Anterior cingulate cortex (tissue), 58 donors: ENCODE results near the gene SPINK2.

ENCODE experiments used
- DNase-seq, 58 donors: peaks; one replicate each; lab custom pipeline; 2025; lab: John Stamatoyannopoulos, UW

SPINK2 gene

DNA sequence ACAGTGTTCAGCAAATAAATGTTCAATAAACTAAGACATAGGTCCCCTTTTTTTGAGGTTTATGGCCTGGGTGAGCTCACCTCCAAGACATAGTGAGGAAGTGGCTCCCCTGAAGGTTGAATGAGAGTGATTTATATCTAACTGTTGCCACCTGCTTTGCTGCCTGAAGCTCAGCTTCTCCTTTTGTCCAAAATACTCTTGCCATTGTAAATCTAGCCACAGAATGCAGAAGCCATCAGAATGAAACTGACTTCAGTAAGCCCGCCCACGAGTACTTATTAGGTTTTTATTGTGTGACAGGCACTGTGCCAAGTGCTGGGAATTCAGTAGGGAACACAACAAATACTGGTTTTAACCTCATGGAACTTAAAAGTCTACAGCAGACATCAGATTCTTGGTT is 18.0 kb downstream of the SPINK2 start:
- no peak for DNase-seq

DNA sequence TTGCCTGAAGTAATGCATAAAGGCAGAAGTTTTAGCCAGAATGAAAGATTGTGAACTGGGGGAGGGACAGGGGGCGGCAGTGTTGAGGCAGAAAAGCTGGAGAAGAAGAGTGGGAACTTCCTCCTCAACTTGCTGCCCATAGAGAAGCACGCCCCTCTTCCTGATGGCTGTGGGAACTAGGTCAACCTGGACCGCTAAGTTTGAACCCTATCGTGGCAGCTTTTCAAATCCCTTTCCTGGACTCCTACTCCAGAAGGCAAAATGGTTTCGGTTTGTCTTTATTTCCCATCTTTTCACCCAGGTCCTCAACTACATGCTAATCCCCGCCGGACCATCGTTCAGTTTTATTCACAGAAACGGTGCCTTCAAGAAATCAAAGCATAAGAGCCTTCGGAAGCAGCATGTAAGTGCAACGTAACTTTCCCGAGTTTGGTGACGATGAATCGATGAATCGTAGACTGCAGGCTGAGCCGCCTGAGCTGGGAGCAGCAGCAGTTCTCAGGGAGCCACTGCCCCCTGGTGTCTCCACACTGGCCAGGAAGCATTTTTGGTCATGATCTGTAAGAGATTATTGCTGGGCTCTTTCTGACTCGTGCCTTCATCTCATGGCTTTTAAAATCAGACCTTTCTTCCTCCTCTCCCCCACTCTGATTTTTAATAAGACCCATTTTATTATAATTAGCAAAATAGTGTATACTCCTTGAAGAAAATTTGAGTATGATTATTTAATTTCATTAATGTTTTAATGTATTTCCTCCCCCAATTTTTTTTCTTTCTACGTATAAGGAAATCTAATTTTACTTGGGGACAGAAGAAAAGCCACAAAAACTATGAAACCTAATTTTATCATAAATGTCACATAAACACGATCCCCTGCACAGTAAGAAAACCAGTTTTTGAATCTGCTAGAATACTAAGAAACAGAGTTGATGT is 21.4 kb downstream of the SPINK2 start:
- DNase-seq: peak in 57 of 58 donors; percentile 21 to 86 (median 72)

DNA sequence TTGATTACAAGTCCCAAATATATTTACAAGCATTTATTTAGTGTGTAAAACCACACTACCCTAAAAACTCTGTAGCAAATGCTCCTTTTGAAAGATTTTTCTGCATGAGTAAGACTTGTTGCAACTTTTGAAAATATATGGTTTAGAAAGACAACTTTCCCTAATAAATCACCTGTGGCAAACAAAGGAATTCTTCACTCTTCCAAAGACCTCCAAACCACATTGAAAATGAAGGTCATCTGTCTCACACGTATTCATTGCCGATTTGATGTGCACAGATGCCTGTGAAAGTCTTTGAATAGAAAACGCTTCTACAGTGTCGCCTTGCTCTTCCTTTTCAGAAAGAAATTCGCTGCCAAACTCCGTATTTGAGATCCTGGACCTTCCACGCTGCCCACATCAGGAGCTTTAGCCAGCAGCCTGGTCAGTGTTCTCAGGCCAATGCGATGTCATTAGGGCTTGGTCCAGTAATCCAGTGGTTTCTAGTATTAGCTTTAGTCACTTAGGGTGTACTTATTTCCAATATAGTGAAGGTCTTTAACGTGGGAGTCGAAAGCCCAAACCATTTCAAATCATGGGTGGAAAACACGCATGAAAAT is 22.2 kb downstream of the SPINK2 start:
- DNase-seq: peak in 1 of 58 donors; percentile 7

DNA sequence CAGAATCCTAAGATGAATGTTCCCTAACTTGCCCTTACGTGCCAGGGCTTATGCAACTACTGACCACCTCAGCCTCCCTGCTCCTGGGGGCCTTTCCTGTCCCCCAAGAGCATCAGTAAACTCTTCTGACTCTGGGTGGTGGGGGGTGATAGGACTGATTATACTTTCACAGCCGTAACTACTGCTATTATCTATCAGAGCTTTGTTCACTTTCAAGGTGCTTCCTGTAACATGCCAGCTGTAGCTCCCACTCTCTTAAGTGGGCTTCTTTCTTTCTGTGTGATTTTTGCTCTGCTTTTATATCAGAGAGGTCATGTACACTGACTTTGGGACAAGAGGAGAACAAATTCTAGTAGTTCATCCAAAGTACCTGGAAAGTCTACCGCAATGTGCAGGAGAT is 25.3 kb downstream of the SPINK2 start:
- DNase-seq: no peak

DNA sequence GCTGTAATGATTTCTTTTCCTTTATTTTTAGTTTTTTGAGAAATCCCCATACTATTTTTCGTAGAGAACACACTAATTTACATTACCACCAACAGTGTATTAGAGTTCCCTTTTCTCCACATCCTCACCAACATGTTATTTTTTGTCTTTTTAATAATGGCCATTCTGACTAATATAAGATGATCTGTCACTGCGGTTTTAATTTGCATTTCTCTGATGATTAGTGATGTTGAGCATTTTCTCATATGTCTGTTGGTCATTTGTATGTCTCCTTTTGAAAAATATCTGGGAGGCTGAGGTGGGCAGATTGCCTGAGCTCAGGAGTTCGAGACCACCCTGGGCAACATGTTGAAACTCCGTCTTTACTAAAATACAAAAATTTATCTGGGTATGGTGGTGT is 30.2 kb downstream of the SPINK2 start:
- no peak for DNase-seq

DNA sequence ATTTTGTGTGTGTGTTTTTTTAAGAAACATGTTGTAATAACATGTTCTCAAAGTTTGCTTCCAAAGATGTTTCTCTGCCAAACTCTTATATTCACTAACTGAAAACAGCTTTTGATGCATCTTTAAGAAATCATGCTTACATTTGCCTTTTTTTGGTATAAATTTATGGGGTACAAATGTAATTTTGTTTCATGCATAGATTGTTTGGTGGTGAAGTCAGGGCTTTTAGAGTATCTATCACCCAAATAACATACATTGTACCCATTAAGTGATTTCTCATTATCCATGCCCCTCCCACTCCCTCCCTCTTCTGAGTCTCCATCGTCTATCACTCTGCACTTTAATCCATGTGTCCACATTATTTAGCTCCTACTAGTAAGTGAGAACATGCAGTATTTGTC is 30.8 kb downstream of the SPINK2 start:
- DNase-seq: no peak

DNA sequence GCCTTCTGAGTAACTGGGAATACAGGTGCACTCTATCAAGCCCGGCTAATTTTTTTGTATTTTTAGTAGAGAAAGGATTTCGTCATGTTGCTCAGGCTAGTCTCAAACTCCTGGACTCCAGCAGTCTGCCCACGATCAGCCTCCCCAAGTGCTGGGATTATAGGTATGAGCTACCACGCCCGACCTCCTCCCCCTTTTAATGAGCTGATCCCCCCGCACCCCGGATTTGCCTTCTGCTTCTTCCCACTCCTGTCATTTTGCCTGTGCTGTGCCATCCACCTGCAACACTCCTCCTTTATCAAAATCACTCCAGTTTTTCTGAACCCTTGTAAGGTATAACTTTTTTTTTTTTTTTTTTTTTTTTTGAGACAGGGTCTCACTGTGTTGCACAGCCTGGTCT is 33.4 kb downstream of the SPINK2 start:
- DNase-seq: no peak

DNA sequence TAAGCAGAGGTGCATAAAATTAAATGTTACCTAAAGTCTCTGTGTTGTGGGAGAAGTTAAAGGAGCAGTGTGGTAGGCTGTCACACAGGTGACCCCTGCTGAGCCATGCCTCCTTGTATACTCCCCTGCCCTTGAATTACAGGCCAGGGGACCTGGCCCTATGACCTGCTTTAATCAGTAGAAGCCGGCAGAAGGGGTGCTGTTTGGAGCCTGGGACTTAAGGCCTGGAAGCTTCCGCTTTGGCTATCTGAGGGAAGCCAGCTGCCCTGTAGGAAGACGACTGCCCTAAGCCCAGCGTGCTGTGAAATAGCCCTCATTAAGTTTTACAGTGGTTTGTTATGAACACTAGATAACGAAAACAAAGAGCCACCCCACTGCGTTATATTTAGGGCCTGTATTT is 34.1 kb downstream of the SPINK2 start:
- DNase-seq: no peak

DNA sequence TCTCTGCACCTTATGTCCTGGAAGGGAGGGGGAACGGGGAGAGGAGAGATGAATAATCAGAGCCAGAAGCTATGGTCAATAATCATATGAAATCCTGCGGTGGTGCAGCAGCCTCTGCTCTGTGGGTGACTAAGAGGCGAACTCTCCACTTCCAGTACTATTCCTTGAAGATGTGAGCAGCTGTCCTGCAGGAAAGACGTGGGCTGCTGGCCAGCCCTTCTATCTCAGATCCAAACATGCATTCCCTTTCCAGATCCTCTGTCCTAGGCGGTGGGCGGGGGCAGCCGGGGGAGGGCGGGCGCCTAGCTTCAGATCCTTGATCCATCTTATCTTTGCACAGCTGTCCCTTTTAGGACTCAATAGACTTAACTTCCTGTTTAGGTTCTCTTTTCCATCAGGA is 34.5 kb downstream of the SPINK2 start:
- peak in 7 of 58 donors; percentile 1 to 26 (median 4) for DNase-seq

DNA sequence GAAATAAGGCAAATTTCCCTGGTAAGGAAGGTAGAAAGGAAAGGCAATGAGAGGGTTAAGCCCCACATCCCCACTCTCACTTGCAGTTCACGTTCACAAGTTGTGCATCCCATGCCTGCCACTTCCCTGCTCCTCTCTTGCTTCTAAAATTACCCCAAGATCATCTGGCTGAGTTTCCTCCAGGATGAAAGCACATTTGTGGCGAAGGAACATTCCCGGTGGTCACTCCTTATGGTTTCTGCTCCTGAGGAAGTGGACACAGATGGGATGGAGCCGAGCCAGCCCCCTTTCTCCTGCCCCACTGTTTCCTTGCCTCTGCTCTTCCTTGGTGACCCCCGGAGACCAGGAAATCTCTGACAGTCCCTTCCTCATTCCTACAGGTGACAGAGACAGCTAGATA is 37.5 kb downstream of the SPINK2 start:
- no peak for DNase-seq

DNA sequence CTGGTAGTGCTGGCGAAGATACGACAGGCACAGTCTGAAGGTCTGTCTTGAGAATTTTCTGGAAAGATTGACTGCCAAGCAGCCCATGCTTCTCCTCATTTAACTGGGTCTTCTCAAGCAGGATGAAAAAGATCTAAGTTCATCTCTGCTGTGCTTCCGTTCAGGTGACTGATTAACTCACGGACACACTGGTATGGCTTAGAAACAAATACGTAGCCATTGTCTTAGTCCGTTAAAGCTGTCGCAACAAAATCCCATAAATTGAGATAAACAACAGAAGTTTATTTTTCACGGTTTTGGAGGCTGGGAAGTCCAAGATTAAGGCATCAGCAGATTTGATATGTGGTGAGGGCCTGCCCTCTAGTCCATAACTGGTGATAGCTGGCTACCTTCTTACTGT is 39.5 kb downstream of the SPINK2 start:
- DNase-seq: no peak

DNA sequence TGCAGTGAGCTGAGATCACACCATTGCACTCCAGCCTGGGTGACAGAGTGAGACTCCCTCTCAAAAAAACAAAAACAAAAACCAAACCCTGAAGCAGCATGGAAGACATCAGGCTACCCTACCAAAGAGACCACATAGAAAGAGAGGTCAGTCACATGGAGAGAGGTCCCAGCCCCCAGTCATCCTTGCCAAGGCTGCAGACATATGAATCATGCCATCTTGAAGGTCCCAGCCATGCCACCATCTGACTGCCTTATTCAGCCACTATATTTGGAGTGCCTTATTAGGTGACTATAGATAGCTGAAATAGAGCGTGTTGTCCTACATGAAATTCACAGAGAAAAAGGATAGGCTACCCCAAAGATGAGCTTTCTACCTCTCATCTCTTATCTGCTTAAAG is 48.2 kb downstream of the SPINK2 start:
- DNase-seq: no peak

DNA sequence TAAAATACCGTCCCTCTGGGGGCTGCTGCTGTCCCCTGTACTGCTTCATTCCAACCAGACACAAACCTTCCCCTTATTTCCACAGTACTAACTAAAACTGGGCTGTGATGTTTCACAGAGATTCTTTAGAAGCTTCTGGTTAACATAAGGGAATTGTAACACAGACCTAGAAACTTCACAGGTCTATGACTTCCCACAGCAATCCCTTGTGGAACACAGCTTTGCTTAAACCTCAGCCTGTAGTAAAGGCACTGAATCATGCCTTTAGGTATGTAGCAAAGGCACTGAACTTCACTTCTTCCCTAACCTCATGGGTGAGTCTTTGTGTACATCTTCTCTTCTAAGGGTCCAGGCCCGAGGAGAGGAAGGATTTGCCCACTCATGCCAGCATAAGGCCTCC is 49.4 kb downstream of the SPINK2 start:
- no peak for DNase-seq

DNA sequence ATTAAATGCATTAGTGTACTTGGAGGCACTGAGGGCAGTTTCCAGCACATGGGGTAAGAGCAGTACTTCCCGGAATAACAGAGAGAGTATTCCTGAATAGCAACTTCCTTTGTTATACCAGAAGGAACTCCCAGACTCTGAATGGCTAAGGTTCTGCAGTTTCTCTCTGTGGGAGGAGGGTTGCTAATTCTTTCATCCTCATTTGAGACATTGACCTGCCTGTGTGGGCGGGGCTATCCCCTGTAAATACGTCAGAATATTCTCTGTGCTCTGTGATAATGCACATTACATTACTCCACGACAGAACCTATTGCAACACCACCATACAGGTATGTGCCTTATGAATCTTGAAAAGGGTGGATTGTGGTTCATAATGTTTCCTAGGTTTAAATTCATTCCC is 52.7 kb downstream of the SPINK2 start:
- DNase-seq: no peak

DNA sequence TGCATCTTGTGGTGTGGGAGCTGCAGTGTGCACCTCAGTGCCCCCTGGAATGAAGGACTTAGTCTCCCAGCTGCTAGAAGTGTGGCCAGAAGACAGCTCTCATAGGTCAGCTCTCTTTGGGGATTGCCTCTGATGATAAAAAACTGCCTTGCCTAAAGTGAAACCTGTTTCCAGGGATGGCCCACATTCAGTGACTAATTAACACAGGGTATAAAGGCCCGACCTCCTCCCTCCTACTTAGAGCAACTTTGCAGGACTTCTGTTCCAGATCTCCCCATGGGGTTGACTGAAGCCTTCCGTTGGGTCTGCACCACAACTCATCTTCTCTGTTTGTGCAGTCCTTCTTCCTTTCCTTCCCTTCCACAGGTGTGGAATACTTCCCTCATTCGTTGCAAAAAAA is 53.2 kb downstream of the SPINK2 start:
- DNase-seq: no peak

DNA sequence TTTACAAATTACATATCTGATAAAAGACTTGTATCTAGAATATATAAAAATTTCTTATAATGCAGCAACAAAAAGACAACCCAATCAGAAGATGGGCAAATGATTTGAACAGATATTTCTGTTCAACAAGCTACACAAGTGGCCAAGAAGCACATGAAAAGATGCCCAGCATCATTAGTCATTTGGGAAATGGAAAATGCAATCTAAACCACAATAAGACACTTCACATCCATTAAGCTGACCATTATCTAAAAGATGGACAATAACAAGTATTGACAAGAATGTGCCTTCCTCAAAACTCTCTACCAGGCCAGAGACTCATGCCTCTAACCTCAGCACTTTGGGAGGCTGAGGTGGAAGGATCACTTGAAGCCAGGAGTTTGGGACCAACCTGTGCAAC is 53.9 kb downstream of the SPINK2 start:
- DNase-seq: no peak

DNA sequence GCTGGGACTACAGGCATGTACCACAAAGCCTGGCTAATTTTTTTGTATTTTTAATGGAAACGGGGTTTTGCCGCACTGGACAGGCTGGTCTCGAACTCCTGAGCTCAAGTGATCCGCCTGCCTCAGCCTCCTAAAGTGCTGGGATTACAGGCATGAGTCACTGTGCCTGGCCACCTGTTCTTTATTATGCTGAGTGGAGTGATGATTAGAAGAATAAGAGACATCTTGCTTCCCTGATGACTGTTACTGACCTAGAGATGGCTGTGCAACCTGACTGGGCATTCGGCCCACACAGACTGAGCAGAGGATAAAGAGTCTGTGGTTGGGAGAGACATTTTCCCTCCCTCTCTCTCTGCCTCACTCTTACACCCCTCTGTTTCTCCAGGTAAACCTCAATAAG is 56.7 kb downstream of the SPINK2 start:
- no peak for DNase-seq

DNA sequence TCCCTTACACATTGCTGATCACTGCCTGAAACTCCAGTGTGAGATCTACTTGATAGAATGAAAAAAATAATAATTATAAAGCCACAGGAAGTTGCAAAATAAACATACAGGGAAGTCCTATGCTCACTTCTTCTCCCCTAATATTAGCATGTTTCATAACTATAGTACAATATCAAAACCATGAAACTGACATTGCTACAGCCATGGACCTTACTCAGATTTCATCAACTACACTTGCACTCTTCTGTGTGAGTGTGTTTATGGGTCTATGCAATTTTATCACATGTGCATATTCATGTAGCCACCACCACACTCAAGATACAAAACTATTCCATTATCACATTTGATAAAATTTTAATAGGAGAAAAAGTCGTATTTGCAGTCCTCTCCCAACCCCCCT is 57.3 kb downstream of the SPINK2 start:
- no peak for DNase-seq

DNA sequence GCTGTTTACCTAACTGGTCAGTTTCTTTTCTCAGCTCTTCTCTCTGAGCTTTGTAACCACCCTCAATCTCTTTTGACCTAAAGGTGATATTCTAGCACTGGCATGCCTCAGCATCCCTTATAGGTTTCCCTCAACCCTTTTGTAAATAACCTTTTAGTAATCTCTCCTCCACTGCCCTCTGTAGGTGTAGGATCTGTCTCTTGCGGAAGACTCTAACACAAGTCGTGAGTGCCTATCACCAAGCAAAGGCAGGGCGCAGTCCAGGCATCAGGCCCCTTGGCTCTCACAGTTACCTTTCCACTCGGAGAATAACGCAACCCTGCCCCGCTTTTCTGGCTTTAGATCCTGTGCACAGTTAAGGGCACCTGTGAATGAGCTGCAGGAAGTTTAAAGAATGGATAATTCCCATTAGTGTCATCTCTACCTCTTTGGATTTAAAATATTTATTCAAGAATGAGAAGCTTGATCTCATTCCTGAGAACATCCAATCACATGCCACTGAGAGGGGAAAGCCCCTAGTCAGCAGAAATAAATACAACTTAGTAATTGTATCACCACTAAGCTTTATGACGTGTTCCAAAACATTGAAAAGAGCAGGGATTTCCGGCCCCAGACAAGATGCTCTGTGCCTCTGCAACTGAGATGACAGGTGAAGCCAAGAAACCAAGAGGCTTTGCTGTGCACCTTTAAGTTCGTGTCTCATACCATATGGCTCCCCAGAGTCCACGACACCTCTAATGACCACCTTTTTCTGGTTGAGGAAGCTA is 58.8 kb downstream of the SPINK2 start:
- no peak for DNase-seq

DNA sequence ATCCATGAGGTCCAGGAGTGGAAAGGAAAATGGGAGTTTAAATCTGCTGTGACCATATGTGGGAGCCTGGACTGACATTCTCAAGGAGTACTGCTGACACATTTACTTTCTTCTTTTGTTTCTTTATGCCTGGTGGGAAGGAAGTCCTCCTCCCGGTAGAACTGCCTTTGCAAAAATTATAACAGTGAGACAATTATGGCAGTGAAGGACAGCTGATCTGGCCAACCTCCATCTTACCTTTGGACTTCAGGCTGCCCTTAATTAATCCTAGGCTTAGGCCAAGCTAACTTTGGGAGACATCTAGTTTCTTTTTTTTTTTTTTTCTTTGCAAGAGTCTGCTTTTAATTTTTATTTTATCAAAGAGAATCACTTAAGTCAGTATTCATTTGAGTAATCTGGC is 61.3 kb downstream of the SPINK2 start:
- no peak for DNase-seq
